Skeletal muscle tissue (tissue), 4 donors: ENCODE data around the gene PHACTR2. TPM values are rescaled to one million over a fixed set of nuclear protein-coding genes. Genes with fewer than 3 reads are reported as not detected.

ENCODE experiments used
- H3K27ac ChIP-seq: one replicate; pipeline ENCODE4 v1.7.0; 2013; ENCODE audit warnings: mild to moderate bottlenecking, low read depth, low read length, inconsistent platforms
- H3K27me3 ChIP-seq, 3 donors: one replicate each; pipeline ENCODE4 v1.7.0; 2013; ENCODE audit warnings: low read length in 3 of 3; ENCODE audit not compliant: control insufficient read depth in 3 of 3, insufficient read depth in 3 of 3
- H3K36me3 ChIP-seq, 3 donors: one replicate each; pipeline ENCODE4 v1.7.0; 2013; ENCODE audit warnings: low read length in 3 of 3; ENCODE audit not compliant: control insufficient read depth in 3 of 3, insufficient read depth in 3 of 3
- H3K4me1 ChIP-seq, 3 donors: one replicate each; pipeline ENCODE4 v1.7.0; 2013; ENCODE audit warnings: low read length in 3 of 3, mild to moderate bottlenecking in 3 of 3; ENCODE audit not compliant: control insufficient read depth in 3 of 3, insufficient read depth in 3 of 3
- H3K4me3 ChIP-seq, 3 donors: one replicate each; pipeline ENCODE4 v1.7.0; 2013; ENCODE audit warnings: low read length in 3 of 3
- H3K9ac ChIP-seq, 3 donors: one replicate each; pipeline ENCODE4 v1.7.0; 2013; ENCODE audit warnings: low read length in 3 of 3, mild to moderate bottlenecking in 3 of 3, moderate library complexity in 2 of 3, low read depth in 1 of 3
- H3K9me3 ChIP-seq, 3 donors: one replicate each; pipeline ENCODE4 v1.7.0; 2013; ENCODE audit warnings: low read length in 3 of 3; ENCODE audit not compliant: control insufficient read depth in 3 of 3
- total RNA-seq: library from RNA; depleted of rRNA; stranded (reverse); fragments of >200 nt; gene quantifications from one replicate; pipeline ENCODE4 v1.2.3, GENCODE V29; 2014
- donor health status: Osteomylitis.

PHACTR2 gene
- total RNA-seq, 1 donor from 2014 or later = 38.1 TPM

DNA sequence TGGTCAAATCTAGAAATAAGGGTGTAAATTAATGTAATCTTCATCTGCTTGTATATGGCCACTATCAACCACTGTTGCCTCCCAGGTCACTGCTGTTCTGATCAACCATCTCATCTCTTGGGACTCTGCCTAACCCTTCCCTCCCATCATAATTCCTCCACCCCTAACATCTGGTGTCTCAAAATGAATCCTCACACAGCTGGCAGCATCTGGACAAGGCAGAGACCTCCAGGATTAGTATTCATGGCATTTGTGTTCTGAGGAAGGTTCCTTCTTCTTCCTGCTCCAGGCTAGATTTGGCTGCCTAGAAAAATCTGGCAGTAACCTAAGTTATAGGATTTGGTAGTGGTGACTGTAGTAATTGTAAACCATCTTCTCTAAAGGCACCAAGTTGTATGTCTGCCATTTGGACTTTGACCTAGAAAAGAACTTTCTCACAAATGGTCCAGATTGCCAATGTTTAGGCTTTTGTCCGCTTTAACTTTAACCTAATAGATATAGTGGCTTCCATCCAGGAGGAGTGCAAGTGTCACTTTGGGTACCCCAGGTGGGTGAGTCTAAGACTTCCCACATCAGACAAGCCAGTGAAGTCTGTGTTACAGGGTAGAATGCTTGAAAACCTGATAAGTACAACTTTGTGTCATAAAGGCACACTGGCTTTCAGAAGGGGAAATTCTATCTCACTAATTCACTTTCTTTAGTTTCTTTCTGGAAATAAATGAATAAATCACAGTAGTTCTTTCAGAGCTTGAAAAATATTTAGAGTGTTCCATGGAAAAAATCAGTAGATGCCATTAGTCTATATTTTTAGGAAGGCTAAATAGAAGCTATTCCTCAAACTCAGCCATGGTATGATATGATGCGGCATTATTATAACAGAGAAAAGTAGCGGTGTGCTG is 3.0 kb upstream of the PHACTR2 start:
- no peaks in the 10 kb centered on the region for H3K27me3 ChIP-seq
- no peaks in the 10 kb centered on the region for H3K36me3 ChIP-seq
- peaks cover 3 to 7% (median 4%) of the 10 kb centered on the region in 3 donors for H3K4me1 ChIP-seq
- no peak overlapping the region for H3K9ac ChIP-seq
- H3K9me3 ChIP-seq = no peaks in the 10 kb centered on the region
- no peak overlapping the region for H3K27ac ChIP-seq
- H3K4me3 ChIP-seq = no peak overlapping the region

DNA sequence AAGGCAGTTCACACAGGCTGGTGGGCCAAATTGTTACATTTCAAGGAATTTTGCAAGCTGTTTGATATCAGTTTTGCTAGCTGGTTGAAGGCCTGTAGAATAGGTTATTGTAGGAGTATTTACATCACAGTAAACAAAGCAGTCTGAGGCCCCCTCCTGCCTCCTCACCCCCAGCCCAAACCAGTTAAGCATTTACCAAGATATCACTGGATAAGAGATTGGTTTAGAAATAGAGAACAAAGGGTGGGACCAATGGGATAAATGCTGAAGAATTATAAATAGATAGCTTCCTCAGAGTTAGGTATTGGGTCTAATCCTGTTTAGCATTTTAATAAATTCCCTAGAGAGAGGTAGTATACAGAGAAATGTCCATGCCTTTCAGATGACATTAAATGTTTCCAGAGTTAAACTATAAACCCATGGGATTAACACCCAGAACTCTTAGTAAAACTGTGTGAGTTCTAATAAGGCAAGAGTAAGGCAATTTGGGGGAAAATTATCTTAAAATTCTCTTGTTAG is 2.3 kb upstream of the PHACTR2 start:
- no peak overlapping the region for H3K9ac ChIP-seq
- peaks cover 3 to 11% (median 4%) of the 10 kb centered on the region in 3 donors for H3K4me1 ChIP-seq
- no peaks in the 10 kb centered on the region for H3K9me3 ChIP-seq
- H3K27me3 ChIP-seq = no peaks in the 10 kb centered on the region
- H3K4me3 ChIP-seq = no peak overlapping the region
- H3K27ac ChIP-seq = no peak overlapping the region
- H3K36me3 ChIP-seq = no peaks in the 10 kb centered on the region

GRCh38 chr6:143675946-143676345 is 1.8 kb upstream of the PHACTR2 start:
- H3K36me3 ChIP-seq = no peaks in the 10 kb centered on the region
- H3K9ac ChIP-seq = no peak overlapping the region
- H3K4me3 ChIP-seq = no peak overlapping the region
- no peak overlapping the region for H3K27ac ChIP-seq
- peaks cover 3 to 11% (median 4%) of the 10 kb centered on the region in 3 donors for H3K4me1 ChIP-seq
- H3K9me3 ChIP-seq = no peaks in the 10 kb centered on the region
- H3K27me3 ChIP-seq = no peaks in the 10 kb centered on the region

DNA sequence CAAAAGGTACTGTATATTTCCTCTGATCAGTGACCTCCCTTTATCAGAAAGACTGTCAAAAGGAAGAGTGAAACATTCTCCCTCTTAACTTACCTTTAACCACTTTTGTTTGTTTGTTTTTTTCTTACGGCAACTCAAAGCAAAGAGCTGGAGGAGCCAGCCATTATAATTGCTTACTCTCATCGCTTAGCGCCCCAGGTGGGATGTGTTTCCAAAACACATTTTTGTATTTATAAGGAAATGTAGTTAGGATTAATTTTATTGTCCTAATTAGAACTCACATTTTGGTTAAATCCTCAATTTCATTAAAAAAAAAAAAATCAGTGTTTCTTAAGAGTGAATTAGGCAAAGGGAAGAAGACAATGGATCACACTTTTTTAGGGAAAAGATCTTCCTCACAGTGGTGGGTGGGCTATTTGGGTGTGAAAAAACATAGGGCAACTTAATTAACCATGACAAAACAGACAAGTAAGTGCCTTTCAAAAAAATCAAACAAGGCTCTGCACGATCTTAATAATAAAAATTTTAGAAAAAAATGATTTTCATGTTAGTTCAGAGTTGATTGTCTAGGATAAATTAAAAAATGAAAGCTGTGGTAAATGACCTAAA is 1.2 kb upstream of the PHACTR2 start:
- Histone ChIP-seq H3K9ac (no peak overlapping the region), H3K36me3 (no peaks in the 10 kb centered on the region), H3K9me3 (no peaks in the 10 kb centered on the region), H3K27me3 (no peaks in the 10 kb centered on the region), H3K4me1 (peaks cover 3 to 11% (median 4%) of the 10 kb centered on the region in 3 donors), H3K27ac (no peak overlapping the region), H3K4me3 (no peak overlapping the region)

- Histone ChIP-seq H3K27ac (peak overlapping the region; percentile 90), H3K9me3 (no peaks in the 10 kb centered on the region), H3K9ac (peak overlapping the region in 2 of 3 donors; percentile 38 to 52), H3K4me1 (peaks cover 3 to 11% (median 4%) of the 10 kb centered on the region in 3 donors), H3K4me3 (peak overlapping the region; percentile 50 to 79 (median 68)), H3K36me3 (no peaks in the 10 kb centered on the region), H3K27me3 (no peaks in the 10 kb centered on the region)
Measured at GRCh38 chr6:143677577-143677890, 231 bp upstream of the PHACTR2 start.

- no peaks in the 10 kb centered on the region for H3K9me3 ChIP-seq
- no peaks in the 10 kb centered on the region for H3K36me3 ChIP-seq
- peak overlapping the region; percentile 90 for H3K27ac ChIP-seq
- H3K27me3 ChIP-seq = no peaks in the 10 kb centered on the region
- H3K9ac ChIP-seq = peak overlapping the region; percentile 79 to 88 (median 85)
- H3K4me1 ChIP-seq = peaks cover 3 to 11% (median 4%) of the 10 kb centered on the region in 3 donors
- H3K4me3 ChIP-seq = peak overlapping the region; percentile 79 to 91 (median 84)
Measured at GRCh38 chr6:143679041-143679440, 1.3 kb downstream of the PHACTR2 start.

GRCh38 chr6:143680141-143680540 is 2.4 kb downstream of the PHACTR2 start:
- no peaks in the 10 kb centered on the region for H3K36me3 ChIP-seq
- H3K4me3 ChIP-seq = peak overlapping the region in 2 of 3 donors; percentile 13 to 91
- H3K9me3 ChIP-seq = no peaks in the 10 kb centered on the region
- H3K9ac ChIP-seq = peak overlapping the region in 2 of 3 donors; percentile 28 to 79
- H3K27ac ChIP-seq = peak overlapping the region; percentile 90
- peaks cover 0 to 9% (median 3%) of the 10 kb centered on the region in 3 donors for H3K4me1 ChIP-seq
- no peaks in the 10 kb centered on the region for H3K27me3 ChIP-seq

DNA sequence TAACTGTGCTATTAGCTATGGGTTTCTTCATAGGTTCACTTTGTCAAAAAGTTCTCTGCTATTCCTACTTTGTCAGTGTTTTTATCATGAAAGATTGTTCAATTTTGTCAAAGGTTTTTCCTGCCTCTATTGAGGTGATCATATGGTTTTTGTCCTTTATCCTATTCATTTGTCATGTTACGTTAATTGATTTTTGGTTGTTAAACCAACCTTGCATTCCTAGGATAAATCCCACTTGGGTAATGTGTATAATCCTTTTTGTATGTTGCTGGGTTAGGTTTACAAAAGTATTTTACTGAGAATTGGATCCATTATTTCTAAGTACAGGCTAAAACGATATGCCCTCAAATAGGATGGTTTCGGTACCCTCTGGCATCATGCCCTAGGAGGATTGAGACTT is 5.0 kb downstream of the PHACTR2 start:
- no peaks in the 10 kb centered on the region for H3K9me3 ChIP-seq
- H3K27me3 ChIP-seq = no peaks in the 10 kb centered on the region
- H3K4me1 ChIP-seq = peaks cover 5 to 16% (median 5%) of the 10 kb centered on the region in 3 donors
- H3K9ac ChIP-seq = no peak overlapping the region
- H3K27ac ChIP-seq = no peak overlapping the region
- H3K4me3 ChIP-seq = no peak overlapping the region
- no peaks in the 10 kb centered on the region for H3K36me3 ChIP-seq

- H3K9ac ChIP-seq = no peak overlapping the region
- peaks cover 2 to 23% (median 7%) of the 10 kb centered on the region in 3 donors for H3K4me1 ChIP-seq
- H3K27ac ChIP-seq = no peak overlapping the region
- H3K27me3 ChIP-seq = no peaks in the 10 kb centered on the region
- no peak overlapping the region for H3K4me3 ChIP-seq
- no peaks in the 10 kb centered on the region for H3K9me3 ChIP-seq
- H3K36me3 ChIP-seq = no peaks in the 10 kb centered on the region
Measured at GRCh38 chr6:143684486-143684885, 6.7 kb downstream of the PHACTR2 start.

DNA sequence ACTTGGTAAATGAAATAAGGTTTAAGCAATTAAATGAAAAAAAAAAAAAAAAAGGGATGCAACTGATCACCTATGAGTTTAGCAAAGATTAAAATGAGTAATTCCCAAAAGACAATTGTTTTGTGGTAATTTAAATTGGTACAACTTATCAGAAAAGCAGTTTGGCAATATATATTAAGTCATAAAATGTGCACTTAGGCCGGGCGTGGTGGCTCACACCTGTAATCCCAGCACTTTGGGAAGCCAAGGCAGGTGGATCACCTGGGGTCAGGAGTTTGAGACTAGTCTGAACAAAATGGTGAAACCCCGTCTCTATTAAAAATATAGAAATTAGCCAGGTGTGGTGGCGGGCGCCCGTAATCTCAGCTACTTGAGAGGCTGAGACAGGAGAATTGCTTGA is 7.9 kb downstream of the PHACTR2 start:
- H3K9ac ChIP-seq = no peak overlapping the region
- no peak overlapping the region for H3K4me3 ChIP-seq
- H3K27ac ChIP-seq = no peak overlapping the region
- H3K36me3 ChIP-seq = no peaks in the 10 kb centered on the region
- peaks cover 2 to 25% (median 7%) of the 10 kb centered on the region in 3 donors for H3K4me1 ChIP-seq
- no peaks in the 10 kb centered on the region for H3K27me3 ChIP-seq
- no peaks in the 10 kb centered on the region for H3K9me3 ChIP-seq
